ENCODE results near the gene MPHOSPH9.

The MPHOSPH9 gene

GRCh38 chr12:123269896-123270213 is 36.9 kb upstream of the MPHOSPH9 start (continued):
- TF ChIP-seq POU6F1 (CRISPR knock-in tag; IDR thresholded peaks at IDR 0.05; ENCODE audit: borderline replicate concordance, low read depth) = no peak
- TF ChIP-seq CSDC2 (CRISPR knock-in tag; IDR thresholded peaks at IDR 0.05) = no peak
- no peak for TF ChIP-seq SNAI2 (CRISPR knock-in tag; IDR thresholded peaks at IDR 0.05)
- TF ChIP-seq ISL1 (CRISPR knock-in tag; IDR thresholded peaks at IDR 0.05) = no peak
- no peak for TF ChIP-seq CREB5 (CRISPR knock-in tag; IDR thresholded peaks at IDR 0.05; ENCODE audit: low read depth)
- TF ChIP-seq OSR1 (CRISPR knock-in tag; IDR thresholded peaks at IDR 0.05) = no peak
- TF ChIP-seq PATZ1 (CRISPR knock-in tag; IDR thresholded peaks at IDR 0.05; ENCODE audit: borderline replicate concordance) = no peak

GRCh38 chr12:123269395-123269892 is 36.5 kb upstream of the MPHOSPH9 start:
- peak; percentile 63; the same call in 1 of the 2 replicates for TF ChIP-seq PATZ1 (CRISPR knock-in tag; IDR thresholded peaks at IDR 0.05; ENCODE audit: borderline replicate concordance)
- TF ChIP-seq TCF4 (CRISPR knock-in tag; IDR thresholded peaks at IDR 0.05; ENCODE audit: borderline replicate concordance) = peak; percentile 34; the same call in 1 of the 2 replicates
- no peak for TF ChIP-seq GLIS3 (CRISPR knock-in tag; IDR thresholded peaks at IDR 0.05)
- ATAC-seq = peak; percentile 73

GRCh38 chr12:123268850-123269249 is 35.9 kb upstream of the MPHOSPH9 start:
- no peak for TF ChIP-seq PPARA (CRISPR knock-in tag; IDR thresholded peaks at IDR 0.05; ENCODE audit: borderline replicate concordance)
- TF ChIP-seq CSRNP3 (CRISPR knock-in tag; IDR thresholded peaks at IDR 0.05) = no peak
- no peak for TF ChIP-seq OSR1 (CRISPR knock-in tag; IDR thresholded peaks at IDR 0.05)
- TF ChIP-seq SNAI2 (CRISPR knock-in tag; IDR thresholded peaks at IDR 0.05) = no peak
- no peak for TF ChIP-seq POU6F1 (CRISPR knock-in tag; IDR thresholded peaks at IDR 0.05; ENCODE audit: borderline replicate concordance, low read depth)
- TF ChIP-seq ZC3H10 (CRISPR knock-in tag; IDR thresholded peaks at IDR 0.05) = no peak
- no peak for TF ChIP-seq TCF4 (CRISPR knock-in tag; IDR thresholded peaks at IDR 0.05; ENCODE audit: borderline replicate concordance)
- no peak for TF ChIP-seq RARB (CRISPR knock-in tag; IDR thresholded peaks at IDR 0.05)
- TF ChIP-seq GLIS3 (CRISPR knock-in tag; IDR thresholded peaks at IDR 0.05) = no peak
- TF ChIP-seq ESRRG (CRISPR knock-in tag; IDR thresholded peaks at IDR 0.05) = no peak
- TF ChIP-seq ZNF565 (CRISPR knock-in tag; conservative IDR thresholded peaks at IDR 0.05; ENCODE audit: low read depth) = no peak
- no peak for TF ChIP-seq PATZ1 (CRISPR knock-in tag; IDR thresholded peaks at IDR 0.05; ENCODE audit: borderline replicate concordance)
- no peak for TF ChIP-seq TSHZ2 (CRISPR knock-in tag; IDR thresholded peaks at IDR 0.05)
- no peak for TF ChIP-seq ISL1 (CRISPR knock-in tag; IDR thresholded peaks at IDR 0.05)
- TF ChIP-seq TOX (CRISPR knock-in tag; IDR thresholded peaks at IDR 0.05; ENCODE audit: borderline replicate concordance) = no peak
- TF ChIP-seq CREB5 (CRISPR knock-in tag; IDR thresholded peaks at IDR 0.05; ENCODE audit: low read depth) = no peak
- no peak for ATAC-seq

All from SK-N-SH treated with all-trans-retinoic acid at 6 μM for 48 hours (cell line).